ENCODE results near the gene ARPP19.

Gene ARPP19

DNA sequence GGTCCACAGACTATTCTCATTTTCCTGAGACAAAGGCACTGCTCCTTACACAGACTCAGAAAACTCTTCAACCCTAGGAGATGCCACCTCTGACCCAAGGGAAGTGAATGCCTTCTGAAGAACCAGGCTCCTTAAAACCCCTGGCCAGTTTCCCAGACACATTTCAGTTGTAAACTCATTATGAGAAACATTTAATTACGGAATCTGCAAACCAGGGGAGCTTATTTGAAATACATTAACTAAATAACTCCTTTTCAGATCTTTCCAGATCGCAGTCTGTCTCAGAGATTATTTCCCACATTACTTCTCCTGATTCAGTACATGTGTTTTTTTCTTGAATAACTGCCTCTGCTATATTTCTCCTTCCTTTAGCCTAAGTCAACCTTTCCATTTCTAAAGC is 57.7 kb downstream of the ARPP19 start:
- H3K4me3 ChIP-seq (ENCODE audit: low read depth, low read length): no peak overlapping the region
- TF ChIP-seq CTCF (IDR thresholded peaks at IDR 0.05; ENCODE audit: insufficient read depth, low read depth, low read length, missing control alignments): no peak
- DNase-seq (ENCODE audit: low read depth): no peak

DNA sequence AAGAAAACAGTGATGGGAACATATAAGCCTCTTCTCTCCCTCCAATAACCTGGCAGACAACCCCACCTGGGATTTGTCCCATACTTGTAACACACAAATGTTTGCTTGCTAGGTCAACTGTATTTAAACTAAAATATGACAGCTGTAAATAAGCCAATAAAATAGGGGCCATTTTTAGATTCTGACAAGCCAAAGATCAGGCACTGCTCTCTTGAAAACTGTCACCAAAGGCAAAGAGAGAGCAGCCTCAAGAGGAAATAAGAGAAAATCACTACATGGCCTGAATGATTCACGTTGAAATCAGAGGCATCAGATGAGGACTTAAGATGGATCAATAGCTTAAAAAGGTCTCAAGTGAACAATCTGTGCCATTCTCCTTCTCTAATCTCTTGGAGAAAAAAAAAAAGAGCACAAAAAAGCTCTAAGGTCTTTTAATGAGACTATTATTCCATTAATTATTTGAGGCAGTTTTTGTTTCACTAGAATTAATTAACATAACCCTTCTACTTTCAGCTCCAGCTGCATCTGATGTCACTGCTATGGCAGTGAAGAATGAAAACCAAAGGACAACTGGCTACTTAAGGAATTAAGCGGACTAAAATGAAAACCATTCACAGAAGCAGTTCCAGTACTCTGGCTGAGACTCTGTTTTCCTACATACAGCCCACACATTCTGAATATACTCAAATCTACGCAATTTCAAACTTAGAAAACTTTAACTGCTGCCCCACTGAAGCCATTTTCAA is 59.2 kb downstream of the ARPP19 start:
- no peak for TF ChIP-seq CTCF (IDR thresholded peaks at IDR 0.05; ENCODE audit: insufficient read depth, low read depth, low read length, missing control alignments)
- H3K4me3 ChIP-seq (ENCODE audit: low read depth, low read length): no peak overlapping the region
- DNase-seq (ENCODE audit: low read depth): no peak

- DNase-seq (ENCODE audit: low read depth): no peak
- no peak overlapping the region for H3K4me3 ChIP-seq (ENCODE audit: low read depth, low read length)
- no peak for TF ChIP-seq CTCF (IDR thresholded peaks at IDR 0.05; ENCODE audit: insufficient read depth, low read depth, low read length, missing control alignments)
Measured at GRCh38 chr15:52506549-52506948, 62.3 kb downstream of the ARPP19 start.

DNA sequence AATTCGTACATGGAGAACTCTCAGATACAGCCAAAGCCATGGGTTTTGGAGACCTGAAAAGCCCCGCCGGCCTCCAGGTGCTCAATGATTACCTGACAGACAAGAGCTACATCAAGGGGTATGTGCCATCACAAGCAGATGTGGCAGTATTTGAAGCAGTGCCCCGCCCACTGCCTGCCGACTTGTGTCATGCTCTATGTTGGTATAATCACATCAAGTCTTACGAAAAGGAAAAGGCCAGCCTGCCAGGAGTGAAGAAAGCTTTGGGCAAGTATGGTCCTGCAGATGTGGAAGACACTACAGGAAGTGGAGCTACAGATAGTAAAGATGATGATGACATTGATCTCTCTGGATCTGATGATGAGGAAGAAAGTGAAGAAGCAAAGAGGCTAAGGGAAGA is 63.7 kb downstream of the ARPP19 start:
- no peak for DNase-seq (ENCODE audit: low read depth)
- no peak overlapping the region for H3K4me3 ChIP-seq (ENCODE audit: low read depth, low read length)
- TF ChIP-seq CTCF (IDR thresholded peaks at IDR 0.05; ENCODE audit: insufficient read depth, low read depth, low read length, missing control alignments): no peak

DNA sequence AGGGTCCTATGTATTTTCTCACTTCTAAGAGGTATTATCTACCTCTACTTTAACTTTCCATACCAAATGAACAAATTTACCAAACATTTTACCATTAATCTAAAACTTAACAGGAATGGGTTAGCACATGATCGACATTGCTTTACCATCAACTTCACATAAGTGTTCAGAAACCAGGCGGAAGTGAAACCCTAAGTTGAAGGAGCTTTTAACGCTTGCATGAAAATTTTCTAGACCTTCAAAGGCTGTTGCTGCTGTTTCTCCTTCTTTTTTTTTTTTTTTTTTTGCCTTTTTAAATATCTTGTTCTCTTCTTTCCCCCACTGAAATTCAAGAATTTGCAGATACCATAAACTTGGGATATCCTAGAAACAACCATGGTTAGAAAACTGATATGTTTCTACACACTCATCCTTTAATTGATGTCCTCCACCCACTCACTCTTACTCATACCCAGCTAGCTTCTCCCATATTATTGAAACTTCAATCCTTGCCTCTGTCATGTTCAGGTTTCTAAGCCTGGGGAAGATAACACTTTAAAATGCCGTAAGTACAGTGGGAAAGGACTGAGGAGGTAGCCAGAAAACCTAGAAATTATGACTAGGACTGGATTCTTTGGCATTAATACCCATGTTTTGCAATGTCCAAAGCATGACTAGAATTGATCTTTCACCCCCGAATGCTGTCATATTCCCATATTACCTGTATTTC is 64.9 kb downstream of the ARPP19 start:
- no peak overlapping the region for H3K4me3 ChIP-seq (ENCODE audit: low read depth, low read length)
- DNase-seq (ENCODE audit: low read depth): peak; percentile 74
- no peak for TF ChIP-seq CTCF (IDR thresholded peaks at IDR 0.05; ENCODE audit: insufficient read depth, low read depth, low read length, missing control alignments)

DNA sequence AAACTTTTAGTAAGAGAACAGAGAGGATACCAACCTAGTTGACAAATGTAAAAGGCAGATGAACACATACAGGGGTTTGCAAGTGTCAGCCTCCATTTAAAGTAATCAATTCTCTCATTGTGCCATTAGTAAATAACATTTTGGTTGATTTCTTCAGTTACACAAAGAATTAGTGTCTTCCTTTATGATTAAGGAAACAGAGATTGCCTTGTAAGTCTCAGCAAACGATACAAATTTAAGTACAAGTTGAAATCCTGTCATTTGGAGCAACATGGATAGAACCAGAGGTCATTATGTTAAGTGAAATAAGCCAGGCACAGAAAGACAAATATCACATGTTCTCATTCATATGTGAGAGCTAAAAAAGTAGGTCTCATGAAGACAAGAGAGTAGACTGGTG is 66.2 kb downstream of the ARPP19 start:
- no peak overlapping the region for H3K4me3 ChIP-seq (ENCODE audit: low read depth, low read length)
- no peak for DNase-seq (ENCODE audit: low read depth)

More for the DNA sequence above, 66.2 kb downstream of the ARPP19 start:
- TF ChIP-seq CTCF (IDR thresholded peaks at IDR 0.05; ENCODE audit: insufficient read depth, low read depth, low read length, missing control alignments): no peak

All from GM12865 (cell line).